ENCODE data around the gene PPIC.

The PPIC gene

DNA sequence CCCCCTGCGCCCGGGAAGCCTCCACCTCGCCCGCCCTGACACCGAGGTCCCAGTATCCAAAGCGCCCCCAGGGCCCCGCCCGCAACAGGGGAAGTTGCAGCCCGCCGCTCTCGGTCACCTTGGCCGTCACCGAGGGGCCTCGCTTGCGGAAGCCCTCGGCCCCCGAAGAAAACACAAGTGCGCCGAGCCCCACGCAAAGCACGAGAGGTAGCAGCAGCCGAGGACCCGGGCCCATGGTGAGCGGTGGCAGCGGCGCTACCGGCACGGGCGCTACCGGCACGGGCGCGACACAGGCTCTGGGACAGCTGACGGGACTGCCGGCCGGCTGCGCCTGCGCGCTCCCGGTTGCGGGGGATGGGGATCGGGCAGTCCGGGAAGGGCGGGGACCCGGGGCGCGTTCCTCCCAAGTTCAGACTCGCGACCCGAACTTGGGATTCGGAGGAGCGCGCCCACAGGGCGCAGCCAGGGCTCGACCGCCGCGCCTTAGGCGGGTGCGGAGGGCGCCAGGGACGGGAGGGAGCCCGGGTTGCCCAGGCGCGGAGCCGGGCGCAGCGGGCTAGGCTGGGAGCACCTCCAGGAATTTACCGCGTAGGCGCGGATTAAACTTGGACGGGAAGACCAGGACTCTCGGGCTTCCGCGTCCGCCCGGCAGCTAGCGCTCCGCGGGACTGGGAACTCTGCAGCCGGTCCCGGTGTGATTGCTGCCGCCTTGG lies at the start of gene PPIC:
Gene PPIC (minus strand): TSS at position 335 of the 713 bp plus-strand sequence. CDS start 100 bp downstream, at position 235.
- no peak for DNase-seq

- DNase-seq = no peak
These were observed 49.2 kb upstream of the PPIC start for GRCh38 chr5:123085638-123086286.

GRCh38 chr5:123084730-123085605 lies 48.4 kb upstream of the PPIC start:
- no peak for DNase-seq

DNA sequence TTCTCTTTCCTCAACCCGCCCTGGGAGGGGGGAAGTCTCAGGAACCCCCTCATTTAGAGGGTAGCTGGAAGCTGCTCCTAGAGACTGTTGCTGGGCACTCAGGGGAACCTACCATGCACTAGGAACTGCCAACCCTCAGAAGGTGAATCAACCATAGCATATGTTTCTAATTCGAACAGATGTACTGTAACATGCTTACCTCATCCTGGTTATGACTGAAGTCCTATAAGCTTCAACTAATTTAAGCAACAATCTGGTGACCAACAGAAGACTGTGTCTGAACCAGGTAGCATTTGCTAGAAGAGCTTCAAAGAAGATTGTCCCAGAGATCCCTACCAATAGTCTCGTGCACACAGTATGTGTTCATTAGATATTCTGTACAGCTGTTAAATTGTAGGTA lies 46.8 kb upstream of the PPIC start:
- DNase-seq = no peak

- DNase-seq = no peak
These were observed 43.7 kb upstream of the PPIC start for GRCh38 chr5:123080215-123080614.

- DNase-seq = no peak
These were observed 39.1 kb upstream of the PPIC start for GRCh38 chr5:123075521-123076163.

GRCh38 chr5:123068368-123068938 lies 31.9 kb upstream of the PPIC start:
- no peak for DNase-seq

DNA sequence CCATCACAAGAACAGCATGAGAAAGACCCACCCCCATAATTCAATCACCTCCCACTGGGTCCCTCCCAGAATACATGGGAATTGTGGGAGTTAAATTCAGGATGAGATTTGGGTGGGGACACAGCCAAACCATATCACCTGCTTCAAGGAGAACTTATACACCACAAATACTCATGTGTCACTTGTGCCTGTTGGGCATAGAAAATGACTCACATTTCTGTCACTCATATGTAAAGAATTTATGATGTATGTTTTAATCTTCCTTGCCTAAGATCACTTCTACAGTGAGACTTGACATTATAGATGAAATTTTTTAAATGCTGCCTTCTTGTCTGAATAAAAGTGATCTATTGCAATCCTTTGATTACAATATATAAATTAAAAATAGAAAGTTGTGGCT lies 29.5 kb upstream of the PPIC start:
- DNase-seq = no peak

DNA sequence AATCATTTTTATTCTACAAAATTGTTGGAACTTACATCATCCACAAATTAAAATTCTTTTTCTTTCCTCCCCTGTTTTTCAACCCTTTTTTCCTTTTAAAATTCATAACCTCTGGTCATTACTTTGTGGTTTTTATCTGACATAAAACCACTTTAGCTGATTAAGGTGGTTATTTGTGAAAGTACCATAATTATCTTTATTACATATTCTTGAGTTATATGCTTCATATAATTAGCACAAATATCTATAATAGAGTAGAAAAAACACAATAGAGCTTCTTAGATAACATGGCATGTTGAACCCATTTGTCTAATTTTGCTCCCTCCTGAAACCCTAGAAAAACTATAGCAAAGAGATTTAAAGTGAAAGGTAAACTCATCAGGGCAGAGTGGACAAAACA lies 22.9 kb upstream of the PPIC start:
- DNase-seq = no peak

DNA sequence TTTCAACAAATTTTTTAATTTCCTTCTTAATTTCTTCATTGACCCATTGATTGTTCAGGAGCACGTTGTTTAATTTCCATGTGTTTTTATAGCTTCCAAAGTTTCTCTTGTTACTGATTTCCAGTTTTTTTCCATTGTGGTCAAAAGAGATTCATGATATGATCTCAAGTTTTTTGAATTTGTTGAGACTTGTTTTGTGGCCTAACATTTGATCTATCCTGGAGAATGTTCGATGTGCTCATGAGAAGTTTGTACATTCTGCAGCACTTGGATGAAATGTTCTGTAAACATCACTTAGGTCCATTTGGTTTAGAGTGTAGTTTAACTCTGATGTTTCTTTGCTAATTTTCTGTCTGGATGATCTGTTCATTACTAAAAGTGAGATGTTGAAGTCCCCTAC lies 14.7 kb upstream of the PPIC start:
- no peak for DNase-seq

GRCh38 chr5:123047706-123048105 lies 11.2 kb upstream of the PPIC start:
- no peak for DNase-seq

DNA sequence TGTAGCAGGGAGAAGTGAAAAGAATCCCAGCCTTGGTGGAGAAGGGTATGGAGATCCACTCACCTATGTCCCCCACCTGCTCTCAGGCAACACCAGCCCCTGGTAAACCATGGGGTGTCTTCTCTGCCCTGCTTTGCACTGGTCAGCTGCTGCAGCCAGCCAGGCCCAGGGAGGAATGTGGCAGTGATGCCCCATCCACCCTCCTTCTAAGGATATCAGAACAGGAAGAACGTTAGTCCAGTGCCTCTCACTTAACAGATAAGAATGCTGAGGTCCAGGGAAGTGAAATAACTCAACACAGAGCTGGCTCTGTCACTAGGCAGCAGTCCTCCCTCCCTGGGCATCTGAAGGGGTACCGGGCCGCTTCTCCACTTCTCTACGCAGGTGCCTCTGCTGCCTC lies 9.7 kb upstream of the PPIC start:
- DNase-seq = no peak

DNA sequence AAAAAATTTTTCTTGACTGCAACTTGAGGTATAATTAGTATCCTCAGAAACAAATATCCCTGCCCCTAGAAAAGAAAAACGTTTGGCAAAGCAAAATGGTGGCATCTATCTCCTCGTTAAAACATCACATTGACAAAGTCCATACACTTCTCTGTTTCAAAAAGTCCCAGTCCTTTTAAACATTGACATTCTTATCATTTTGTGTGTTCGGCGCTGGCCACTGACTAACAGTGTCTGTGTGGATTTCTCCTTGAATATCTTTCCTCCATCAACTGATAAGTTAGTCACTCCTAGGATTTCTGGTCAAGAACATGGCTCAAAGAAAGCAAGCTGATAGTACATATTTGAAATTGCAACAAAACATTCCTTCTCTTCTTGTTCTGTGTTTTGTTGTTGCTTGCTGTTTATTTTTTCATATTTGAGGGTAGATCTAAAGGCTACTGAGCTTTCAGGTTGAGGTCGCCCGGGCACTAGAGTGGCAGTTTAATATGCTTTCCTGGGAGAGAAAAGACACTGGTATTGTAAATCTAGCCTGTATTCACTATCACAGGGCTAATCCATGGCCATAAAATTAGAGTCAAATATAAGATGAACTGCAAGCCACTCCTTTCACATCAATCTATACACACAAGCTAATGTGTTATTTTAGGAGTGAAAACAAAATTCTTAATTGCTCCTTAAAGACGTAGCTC lies 8.5 kb upstream of the PPIC start:
- DNase-seq = no peak

- no peak for DNase-seq
These were observed 3.1 kb upstream of the PPIC start for GRCh38 chr5:123039673-123040072.

DNA sequence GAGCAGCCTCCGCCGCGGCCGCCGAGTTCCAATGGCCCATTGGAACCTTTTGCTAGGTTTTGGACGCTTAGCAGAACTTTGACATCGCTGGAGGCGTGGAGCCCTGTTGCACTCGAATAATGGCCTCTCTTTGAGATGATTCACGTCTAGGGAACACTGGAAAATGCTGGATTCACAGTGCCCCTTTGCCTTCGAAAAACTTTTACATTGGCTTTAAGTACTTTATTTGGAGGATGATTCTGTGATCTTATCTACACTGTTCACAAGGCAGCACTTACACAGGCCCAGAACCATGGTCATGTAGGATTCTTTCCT lies 536 bp upstream of the PPIC start:
- no peak for DNase-seq

GRCh38 chr5:123035918-123036390 lies 571 bp downstream of the PPIC start:
- DNase-seq = no peak

GRCh38 chr5:123035360-123035917 lies 1.1 kb downstream of the PPIC start:
- DNase-seq = peak; percentile 45

- no peak for DNase-seq
These were observed 3.3 kb downstream of the PPIC start for GRCh38 chr5:123033157-123033671.

DNA sequence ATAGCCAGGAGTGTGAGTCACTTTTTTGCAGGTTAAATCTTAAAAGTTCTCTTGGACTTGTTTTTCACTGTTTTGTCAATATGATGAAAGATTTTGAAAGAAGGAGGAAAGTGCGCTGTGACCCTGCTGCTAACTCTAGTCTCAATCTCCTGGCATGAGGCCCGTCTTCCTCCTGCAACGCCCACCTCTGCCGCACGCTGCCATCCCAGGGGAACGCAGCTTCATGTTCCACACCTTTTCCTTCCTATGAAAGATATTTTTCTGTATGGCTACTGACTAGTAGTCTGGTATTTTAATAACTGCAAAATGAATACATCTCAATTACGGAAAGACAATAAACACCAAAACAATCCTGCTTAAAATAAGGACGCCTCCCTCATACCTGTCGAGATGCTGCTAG lies 8.3 kb downstream of the PPIC start:
- no peak for DNase-seq

- no peak for DNase-seq
These were observed 21.8 kb downstream of the PPIC start for GRCh38 chr5:123014689-123015088.

GRCh38 chr5:123012321-123012720 lies 24.2 kb downstream of the PPIC start:
- DNase-seq = no peak

GRCh38 chr5:123007754-123008153 lies 28.8 kb downstream of the PPIC start:
- DNase-seq = no peak
